HG02870 (cell line): ENCODE results near the gene LENG9.

Experiments used
- ATAC-seq: cut with Tn5 transposase; IDR thresholded peaks from one replicate; pipeline ENCODE4 v1.9.1; 2021; ENCODE audit warnings: mild to moderate bottlenecking, moderate library complexity; ENCODE audit not compliant: unreplicated experiment

The LENG9 gene

GRCh38 chr19:54439174-54439851, 24.3 kb downstream of the LENG9 start:
- ATAC-seq: no peak

- ATAC-seq: no peak
These were observed 26.8 kb downstream of the LENG9 start for GRCh38 chr19:54436628-54437252.

GRCh38 chr19:54436031-54436523, 27.5 kb downstream of the LENG9 start:
- ATAC-seq: no peak

GRCh38 chr19:54435551-54436016, 28.0 kb downstream of the LENG9 start:
- no peak for ATAC-seq

- ATAC-seq: no peak
These were observed 28.7 kb downstream of the LENG9 start for GRCh38 chr19:54434873-54435214.

- ATAC-seq: no peak
These were observed 29.3 kb downstream of the LENG9 start for GRCh38 chr19:54434112-54434872.

- ATAC-seq: no peak
These were observed 29.9 kb downstream of the LENG9 start for GRCh38 chr19:54433697-54434096.

- no peak for ATAC-seq
These were observed 31.3 kb downstream of the LENG9 start for GRCh38 chr19:54432144-54432738.

- no peak for ATAC-seq
These were observed 32.2 kb downstream of the LENG9 start for GRCh38 chr19:54431255-54431838.

GRCh38 chr19:54430306-54431254, 33.0 kb downstream of the LENG9 start:
- ATAC-seq: no peak

GRCh38 chr19:54429545-54430227, 33.9 kb downstream of the LENG9 start:
- ATAC-seq: no peak

GRCh38 chr19:54429176-54429495, 34.4 kb downstream of the LENG9 start:
- ATAC-seq: no peak

GRCh38 chr19:54428323-54429175, 35.0 kb downstream of the LENG9 start:
- ATAC-seq: no peak

GRCh38 chr19:54427586-54427985, 36.0 kb downstream of the LENG9 start:
- ATAC-seq: no peak

- ATAC-seq: no peak
These were observed 37.2 kb downstream of the LENG9 start for GRCh38 chr19:54426291-54426931.

GRCh38 chr19:54425382-54425723, 38.2 kb downstream of the LENG9 start:
- no peak for ATAC-seq

GRCh38 chr19:54424660-54425381, 38.8 kb downstream of the LENG9 start:
- ATAC-seq: no peak

- no peak for ATAC-seq
These were observed 39.4 kb downstream of the LENG9 start for GRCh38 chr19:54424201-54424600.
